HepG2 (cell line): Measurements from ENCODE around the gene TIMM10. TPM values are rescaled to one million over a fixed set of nuclear protein-coding genes. Genes with fewer than 3 reads are reported as not detected.

Experiments
- DNMT1 ChIP-seq: sonication (generic); formaldehyde crosslinking; IDR thresholded peaks from 2 replicates; pipeline ENCODE4 v1.5.1; 2020; ENCODE audit warnings: mild to moderate bottlenecking, missing genetic modification reagents
- HNF4A ChIP-seq: sonication (generic); formaldehyde crosslinking; IDR thresholded peaks from 2 replicates; pipeline ENCODE4 v1.4.0; 2020; ENCODE audit warnings: missing genetic modification reagents
- JARID2 ChIP-seq: sonication (generic); formaldehyde crosslinking; IDR thresholded peaks from 2 replicates; pipeline ENCODE4 v1.8.1; 2023; ENCODE audit warnings: missing genetic modification reagents, inconsistent platforms; ENCODE audit not compliant: insufficient replicate concordance
- KAT8 ChIP-seq: IDR thresholded peaks from 2 replicates; pipeline ENCODE4 v1.6.1; 2016; ENCODE audit warnings: missing genetic modification reagents, missing compliant biosample characterization
- LCORL ChIP-seq, 2 experiments: fragments of 450-650 bp in 1 of 2; sonication (generic) in 1 of 2; formaldehyde crosslinking in 1 of 2; IDR thresholded peaks; 2 replicates each; pipeline versions ENCODE4 v1.5.0 to v1.6.1; 2017 to 2020; ENCODE audit warnings: antibody characterized with exemption in 1 of 2, missing genetic modification reagents in 1 of 2
- RBM22 ChIP-seq: fragments of 200-400 bp; formaldehyde crosslinking; optimal IDR thresholded peaks from 2 replicates; pipeline ENCODE3; 2017; ENCODE audit warnings: mild to moderate bottlenecking, low read length, moderate library complexity
- RXRB ChIP-seq: IDR thresholded peaks from 2 replicates; pipeline ENCODE4 v1.6.1; 2016; ENCODE audit warnings: borderline replicate concordance, missing genetic modification reagents, missing compliant biosample characterization
- SAP130 ChIP-seq: IDR thresholded peaks from 2 replicates; pipeline ENCODE4 v1.6.1; 2016; ENCODE audit warnings: low read depth
- SMC3 ChIP-seq: IDR thresholded peaks from 2 replicates; pipeline ENCODE4 v1.6.1; 2011; ENCODE audit warnings: low read length, improper control_type of control experiment
- SNRNP70 ChIP-seq: fragments of 200-400 bp; formaldehyde crosslinking; IDR thresholded peaks from 2 replicates; pipeline ENCODE4 v1.6.1; 2017; ENCODE audit warnings: mild to moderate bottlenecking, low read depth, low read length, moderate library complexity
- THAP11 ChIP-seq: IDR thresholded peaks from 2 replicates; pipeline ENCODE4 v1.6.1; 2016; ENCODE audit warnings: missing biosample characterization, missing genetic modification reagents
- ZBTB21 ChIP-seq: sonication (generic); formaldehyde crosslinking; IDR thresholded peaks from 2 replicates; pipeline ENCODE4 v1.4.0; 2020; ENCODE audit warnings: missing genetic modification reagents
- ZNF367 ChIP-seq: sonication (generic); formaldehyde crosslinking; IDR thresholded peaks from 2 replicates; pipeline ENCODE4 v1.4.0; 2020; ENCODE audit warnings: missing genetic modification reagents, borderline replicate concordance
- ZNF572 ChIP-seq: sonication (generic); formaldehyde crosslinking; IDR thresholded peaks from 2 replicates; pipeline ENCODE4 v1.5.1; 2020; ENCODE audit warnings: mild to moderate bottlenecking, missing genetic modification reagents
- polyA plus RNA-seq, 8 experiments: library from polyadenylated mRNA; depleted of rRNA in 3 of 8; stranded (reverse) in 7 of 8; unstranded in 1 of 8; fragments of >200 nt; fragmentation: Illumina TruSeq in 4 of 8; extraction: Trizol in 4 of 8; gene quantifications; 2 replicates each; pipeline versions ENCODE4 v1.2.1 to v1.2.3, GENCODE V29; 2011 to 2016; ENCODE audit warnings: low read depth in 4 of 8, missing spikeins in 1 of 8, mixed read lengths in 1 of 8; ENCODE audit not compliant: insufficient read depth in 1 of 8
- total RNA-seq, 5 experiments: library from RNA; depleted of rRNA; stranded (reverse); fragments of >200 nt; fragmentation: Illumina TruSeq; extraction: Trizol; gene quantifications; 2 replicates each; pipeline ENCODE4 v1.2.3, GENCODE V29; 2016; ENCODE audit warnings: low read depth in 1 of 5
- TF ChIP-seq, protein P1 (sequence below): IDR thresholded peaks from 2 replicates; pipeline ENCODE4 v1.6.1; 2016
- TF ChIP-seq, protein P2 (sequence below): sonication (generic); IDR thresholded peaks from 2 replicates; pipeline ENCODE4 v1.6.1; 2016; ENCODE audit warnings: low read depth, borderline replicate concordance
- TF ChIP-seq, protein P3 (sequence below): sonication (generic); formaldehyde crosslinking; IDR thresholded peaks from 2 replicates; pipeline ENCODE4 v1.4.0; 2020; ENCODE audit warnings: low read depth, mild to moderate bottlenecking, missing genetic modification reagents
- TF ChIP-seq, protein P4 (sequence below): sonication (generic); formaldehyde crosslinking; IDR thresholded peaks from 2 replicates; pipeline ENCODE4 v1.4.0; 2020; ENCODE audit warnings: missing genetic modification reagents, mild to moderate bottlenecking, borderline replicate concordance
- TF ChIP-seq, protein P5 (sequence below): sonication (generic); formaldehyde crosslinking; IDR thresholded peaks from 2 replicates; pipeline ENCODE4 v1.4.0; 2020; ENCODE audit warnings: missing genetic modification reagents, borderline replicate concordance

Gene TIMM10
- total and polyA plus RNA-seq, 2 of the 13 experiments (the other 11 are each of a cell fraction or from before 2014, with no cell fraction given) = 67.8 to 82.2 TPM

DNA sequence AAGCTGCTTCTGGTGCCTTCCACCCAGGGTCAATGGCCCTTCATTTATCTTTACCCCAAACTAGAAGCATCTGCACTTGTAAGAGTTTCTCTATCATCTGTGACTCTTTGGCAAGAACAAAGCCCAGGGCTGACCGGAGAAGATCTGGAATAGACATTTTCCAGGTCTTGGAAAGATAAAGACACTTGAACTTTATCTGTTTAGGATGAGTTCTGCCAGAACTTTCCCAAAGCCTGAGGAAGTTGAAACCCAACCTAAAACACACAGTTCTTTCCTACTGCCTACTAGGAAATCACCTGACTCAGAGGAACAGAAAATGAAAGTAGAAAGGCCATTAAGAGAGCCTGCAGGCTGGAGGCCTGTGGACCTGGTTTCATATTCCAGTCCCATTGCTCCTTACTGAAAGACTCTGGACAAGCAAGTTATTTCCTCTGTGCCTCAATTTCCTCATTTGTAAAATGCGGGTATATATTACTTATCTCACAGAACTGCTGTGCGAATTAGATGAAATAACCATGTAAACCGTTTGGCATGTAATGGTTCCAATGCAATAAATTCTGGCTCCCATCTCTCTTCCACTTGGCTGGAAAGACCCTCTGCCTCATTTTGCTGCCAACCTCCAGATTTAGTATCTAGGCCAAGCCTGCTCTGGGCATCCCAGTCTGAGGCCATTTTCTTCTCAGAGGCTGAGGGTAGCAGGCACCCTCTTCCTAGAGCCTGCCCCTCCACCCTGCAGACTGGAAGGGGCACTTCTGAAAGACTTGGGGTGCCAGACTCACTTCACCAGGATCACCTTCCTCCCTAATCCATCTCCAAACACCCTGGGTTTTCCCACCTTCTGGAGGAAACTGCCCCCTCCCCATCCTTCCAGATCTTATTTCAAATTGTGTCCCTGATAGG is 35.7 kb upstream of the TIMM10 start (continued):
- TF ChIP-seq ZBTB21 (CRISPR knock-in tag) = no peak
- peak; percentile 57; the same call in 1 of the 2 replicates for TF ChIP-seq KAT8
- TF ChIP-seq RXRB = peak; percentile 15; the same call in 1 of the 2 replicates
- TF ChIP-seq, protein P1, sequence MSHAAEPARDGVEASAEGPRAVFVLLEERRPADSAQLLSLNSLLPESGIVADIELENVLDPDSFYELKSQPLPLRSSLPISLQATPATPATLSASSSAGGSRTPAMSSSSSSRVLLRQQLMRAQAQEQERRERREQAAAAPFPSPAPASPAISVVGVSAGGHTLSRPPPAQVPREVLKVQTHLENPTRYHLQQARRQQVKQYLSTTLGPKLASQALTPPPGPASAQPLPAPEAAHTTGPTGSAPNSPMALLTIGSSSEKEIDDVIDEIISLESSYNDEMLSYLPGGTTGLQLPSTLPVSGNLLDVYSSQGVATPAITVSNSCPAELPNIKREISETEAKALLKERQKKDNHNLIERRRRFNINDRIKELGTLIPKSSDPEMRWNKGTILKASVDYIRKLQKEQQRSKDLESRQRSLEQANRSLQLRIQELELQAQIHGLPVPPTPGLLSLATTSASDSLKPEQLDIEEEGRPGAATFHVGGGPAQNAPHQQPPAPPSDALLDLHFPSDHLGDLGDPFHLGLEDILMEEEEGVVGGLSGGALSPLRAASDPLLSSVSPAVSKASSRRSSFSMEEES (CRISPR knock-in tag) = 0 out of 2 replicates have a peak, but pooled peaks have one; percentile 34
- TF ChIP-seq, protein P2, sequence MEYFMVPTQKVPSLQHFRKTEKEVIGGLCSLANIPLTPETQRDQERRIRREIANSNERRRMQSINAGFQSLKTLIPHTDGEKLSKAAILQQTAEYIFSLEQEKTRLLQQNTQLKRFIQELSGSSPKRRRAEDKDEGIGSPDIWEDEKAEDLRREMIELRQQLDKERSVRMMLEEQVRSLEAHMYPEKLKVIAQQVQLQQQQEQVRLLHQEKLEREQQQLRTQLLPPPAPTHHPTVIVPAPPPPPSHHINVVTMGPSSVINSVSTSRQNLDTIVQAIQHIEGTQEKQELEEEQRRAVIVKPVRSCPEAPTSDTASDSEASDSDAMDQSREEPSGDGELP = peak; percentile 41; the same call in 1 of the 2 replicates
- TF ChIP-seq THAP11 (CRISPR knock-in tag) = no peak
- TF ChIP-seq SMC3 = no peak
- TF ChIP-seq SAP130 (CRISPR knock-in tag) = peak; percentile 74
- no peak for TF ChIP-seq LCORL (IDR thresholded peaks at IDR 0.05)
- 0 out of 2 replicates have a peak, but pooled peaks have one; percentile 8 for TF ChIP-seq LCORL (CRISPR knock-in tag; IDR thresholded peaks at IDR 0.05)
- no peak for TF ChIP-seq ZNF367 (CRISPR knock-in tag)
- TF ChIP-seq, protein P3, sequence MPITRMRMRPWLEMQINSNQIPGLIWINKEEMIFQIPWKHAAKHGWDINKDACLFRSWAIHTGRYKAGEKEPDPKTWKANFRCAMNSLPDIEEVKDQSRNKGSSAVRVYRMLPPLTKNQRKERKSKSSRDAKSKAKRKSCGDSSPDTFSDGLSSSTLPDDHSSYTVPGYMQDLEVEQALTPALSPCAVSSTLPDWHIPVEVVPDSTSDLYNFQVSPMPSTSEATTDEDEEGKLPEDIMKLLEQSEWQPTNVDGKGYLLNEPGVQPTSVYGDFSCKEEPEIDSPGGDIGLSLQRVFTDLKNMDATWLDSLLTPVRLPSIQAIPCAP = peak; percentile 94; the same call in 1 of the 2 replicates
- no peak for TF ChIP-seq SNRNP70
- TF ChIP-seq JARID2 (CRISPR knock-in tag) = no peak
- no peak for TF ChIP-seq RBM22
- no peak for TF ChIP-seq DNMT1
- TF ChIP-seq, protein P4, sequence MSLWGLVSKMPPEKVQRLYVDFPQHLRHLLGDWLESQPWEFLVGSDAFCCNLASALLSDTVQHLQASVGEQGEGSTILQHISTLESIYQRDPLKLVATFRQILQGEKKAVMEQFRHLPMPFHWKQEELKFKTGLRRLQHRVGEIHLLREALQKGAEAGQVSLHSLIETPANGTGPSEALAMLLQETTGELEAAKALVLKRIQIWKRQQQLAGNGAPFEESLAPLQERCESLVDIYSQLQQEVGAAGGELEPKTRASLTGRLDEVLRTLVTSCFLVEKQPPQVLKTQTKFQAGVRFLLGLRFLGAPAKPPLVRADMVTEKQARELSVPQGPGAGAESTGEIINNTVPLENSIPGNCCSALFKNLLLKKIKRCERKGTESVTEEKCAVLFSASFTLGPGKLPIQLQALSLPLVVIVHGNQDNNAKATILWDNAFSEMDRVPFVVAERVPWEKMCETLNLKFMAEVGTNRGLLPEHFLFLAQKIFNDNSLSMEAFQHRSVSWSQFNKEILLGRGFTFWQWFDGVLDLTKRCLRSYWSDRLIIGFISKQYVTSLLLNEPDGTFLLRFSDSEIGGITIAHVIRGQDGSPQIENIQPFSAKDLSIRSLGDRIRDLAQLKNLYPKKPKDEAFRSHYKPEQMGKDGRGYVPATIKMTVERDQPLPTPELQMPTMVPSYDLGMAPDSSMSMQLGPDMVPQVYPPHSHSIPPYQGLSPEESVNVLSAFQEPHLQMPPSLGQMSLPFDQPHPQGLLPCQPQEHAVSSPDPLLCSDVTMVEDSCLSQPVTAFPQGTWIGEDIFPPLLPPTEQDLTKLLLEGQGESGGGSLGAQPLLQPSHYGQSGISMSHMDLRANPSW (CRISPR knock-in tag) = no peak
- TF ChIP-seq HNF4A = no peak
- no peak for TF ChIP-seq ZNF572 (CRISPR knock-in tag)
- TF ChIP-seq, protein P5, sequence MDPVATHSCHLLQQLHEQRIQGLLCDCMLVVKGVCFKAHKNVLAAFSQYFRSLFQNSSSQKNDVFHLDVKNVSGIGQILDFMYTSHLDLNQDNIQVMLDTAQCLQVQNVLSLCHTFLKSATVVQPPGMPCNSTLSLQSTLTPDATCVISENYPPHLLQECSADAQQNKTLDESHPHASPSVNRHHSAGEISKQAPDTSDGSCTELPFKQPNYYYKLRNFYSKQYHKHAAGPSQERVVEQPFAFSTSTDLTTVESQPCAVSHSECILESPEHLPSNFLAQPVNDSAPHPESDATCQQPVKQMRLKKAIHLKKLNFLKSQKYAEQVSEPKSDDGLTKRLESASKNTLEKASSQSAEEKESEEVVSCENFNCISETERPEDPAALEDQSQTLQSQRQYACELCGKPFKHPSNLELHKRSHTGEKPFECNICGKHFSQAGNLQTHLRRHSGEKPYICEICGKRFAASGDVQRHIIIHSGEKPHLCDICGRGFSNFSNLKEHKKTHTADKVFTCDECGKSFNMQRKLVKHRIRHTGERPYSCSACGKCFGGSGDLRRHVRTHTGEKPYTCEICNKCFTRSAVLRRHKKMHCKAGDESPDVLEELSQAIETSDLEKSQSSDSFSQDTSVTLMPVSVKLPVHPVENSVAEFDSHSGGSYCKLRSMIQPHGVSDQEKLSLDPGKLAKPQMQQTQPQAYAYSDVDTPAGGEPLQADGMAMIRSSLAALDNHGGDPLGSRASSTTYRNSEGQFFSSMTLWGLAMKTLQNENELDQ (CRISPR knock-in tag) = no peak
